Stimulated activated naive CD8-positive, alpha-beta T cell treated with anti-CD3 and anti-CD28 coated beads, Interleukin-15, amount 100 ng/mL, for 72 hours (primary cell): ENCODE measurements around the gene FFAR1.

Experiments used
- ATAC-seq: fragments of 150-1000 bp; cut with Tn5 transposase; 2 replicates; pipeline ENCODE4 v1.10.0; 2021; ENCODE audit warnings: mild to moderate bottlenecking, moderate library complexity
- DNase-seq, 2 donors: peaks; one replicate each; pipeline ENCODE4 v3.0.0; 2021 to 2022
- H3K27ac Mint-ChIP-seq, 2 donors: one replicate each; pipeline ENCODE4 v1.8.0; 2022; ENCODE audit warnings: mild to moderate bottlenecking in 2 of 2, mixed read lengths in 2 of 2, moderate library complexity in 2 of 2
- H3K27me3 Mint-ChIP-seq: one replicate; pipeline ENCODE4 v1.8.0; 2022; ENCODE audit warnings: mixed read lengths
- H3K4me1 Mint-ChIP-seq: one replicate; pipeline ENCODE4 v1.8.0; 2022; ENCODE audit warnings: mild to moderate bottlenecking, mixed read lengths
- H3K4me3 Mint-ChIP-seq, 2 donors: one replicate each; pipeline ENCODE4 v1.8.0; 2022; ENCODE audit warnings: mild to moderate bottlenecking in 2 of 2, mixed read lengths in 2 of 2, moderate library complexity in 1 of 2
- H3K9me3 Mint-ChIP-seq, 2 donors: one replicate each; pipeline ENCODE4 v1.8.0; 2022; ENCODE audit warnings: mixed read lengths in 2 of 2

The FFAR1 gene, protein sequence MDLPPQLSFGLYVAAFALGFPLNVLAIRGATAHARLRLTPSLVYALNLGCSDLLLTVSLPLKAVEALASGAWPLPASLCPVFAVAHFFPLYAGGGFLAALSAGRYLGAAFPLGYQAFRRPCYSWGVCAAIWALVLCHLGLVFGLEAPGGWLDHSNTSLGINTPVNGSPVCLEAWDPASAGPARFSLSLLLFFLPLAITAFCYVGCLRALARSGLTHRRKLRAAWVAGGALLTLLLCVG (N-terminal part only)

DNA sequence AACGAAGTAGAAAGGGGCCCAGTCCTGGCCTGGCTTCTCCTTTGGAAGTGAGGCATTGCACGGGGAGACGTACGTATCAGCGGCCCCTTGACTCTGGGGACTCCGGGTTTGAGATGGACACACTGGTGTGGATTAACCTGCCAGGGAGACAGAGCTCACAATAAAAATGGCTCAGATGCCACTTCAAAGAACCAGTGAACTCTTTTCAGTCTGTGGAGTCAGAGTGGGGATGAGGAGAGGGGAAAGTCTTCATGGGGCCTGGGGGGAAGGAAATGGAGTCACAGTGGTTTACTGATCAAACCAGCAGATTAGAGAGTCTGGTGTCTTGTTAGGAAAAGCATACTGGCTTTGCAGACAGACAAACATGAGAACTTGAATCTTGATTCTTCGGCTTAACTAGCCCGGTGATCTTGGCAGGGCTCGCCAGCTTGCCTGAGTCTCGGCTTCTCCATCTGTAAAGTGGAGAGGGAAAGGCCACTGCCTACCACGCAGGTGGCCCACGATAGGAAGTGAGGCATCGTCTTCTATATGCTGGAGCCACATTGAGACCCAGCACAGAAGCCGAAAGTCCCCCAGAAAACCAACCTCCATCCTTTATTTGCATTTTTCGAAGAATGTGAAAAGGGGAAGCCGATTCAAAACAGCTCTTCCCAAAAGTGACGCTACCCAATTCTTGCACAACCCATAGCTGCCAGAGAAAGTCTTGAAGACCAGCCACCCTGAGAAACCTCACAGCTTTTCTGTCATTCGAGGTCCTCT is at the start of gene FFAR1:
TSS of gene FFAR1 (plus strand) at position 732 of the 759 bp plus-strand sequence. CDS start 3,650 bp downstream, outside the sequence.
- Mint-ChIP-seq H3K27me3 (peaks cover 26% of the 10 kb centered on the region), H3K4me1 (peaks cover 56% of the 10 kb centered on the region), H3K4me3 (peak within 1 kb of the TSS; percentile 74 to 80), H3K9me3 (no peaks in the 10 kb centered on the region), H3K27ac (peak within 1 kb of the TSS; percentile 96)
- ATAC-seq (peak; percentile 82), DNase-seq (peak; percentile 57 to 84)

DNA sequence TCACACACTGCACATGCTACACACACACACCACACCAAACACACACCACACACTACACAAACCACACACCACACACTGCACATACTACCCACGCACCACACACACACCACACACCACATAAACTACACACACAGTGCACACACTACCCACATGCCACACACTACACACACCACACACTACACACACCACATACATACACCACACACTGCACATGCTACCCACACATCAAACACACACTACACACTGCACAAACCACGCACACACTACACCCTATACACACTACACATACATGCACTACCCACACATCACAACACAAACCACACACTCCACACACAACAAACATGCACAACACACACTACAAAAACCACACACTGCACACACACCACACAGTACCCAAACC is 49.8 kb upstream of the FFAR1 start:
- Mint-ChIP-seq H3K4me1 (no peaks in the 10 kb centered on the region), H3K9me3 (no peaks in the 10 kb centered on the region), H3K27me3 (no peaks in the 10 kb centered on the region), H3K4me3 (no peak overlapping the region), H3K27ac (no peak overlapping the region)
- ATAC-seq: no peak
- no peak for DNase-seq

DNA sequence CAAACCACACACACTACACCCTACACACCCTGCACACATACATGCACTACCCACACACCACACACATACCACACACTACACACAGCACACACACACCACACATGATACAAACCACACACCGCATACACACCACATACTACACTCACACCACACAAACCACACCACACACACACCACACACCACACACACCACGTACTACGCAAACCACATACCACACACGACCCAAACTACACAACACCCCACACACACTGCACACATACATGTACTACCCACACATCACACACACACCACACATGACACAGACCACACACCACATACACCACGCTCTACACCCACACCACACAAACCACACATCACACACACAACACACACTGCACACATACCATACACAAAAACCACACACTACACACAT is 49.1 kb upstream of the FFAR1 start:
- H3K4me1 Mint-ChIP-seq: no peaks in the 10 kb centered on the region
- no peak overlapping the region for H3K4me3 Mint-ChIP-seq
- no peaks in the 10 kb centered on the region for H3K9me3 Mint-ChIP-seq
- ATAC-seq: no peak
- H3K27ac Mint-ChIP-seq: no peak overlapping the region
- no peaks in the 10 kb centered on the region for H3K27me3 Mint-ChIP-seq
- no peak for DNase-seq

DNA sequence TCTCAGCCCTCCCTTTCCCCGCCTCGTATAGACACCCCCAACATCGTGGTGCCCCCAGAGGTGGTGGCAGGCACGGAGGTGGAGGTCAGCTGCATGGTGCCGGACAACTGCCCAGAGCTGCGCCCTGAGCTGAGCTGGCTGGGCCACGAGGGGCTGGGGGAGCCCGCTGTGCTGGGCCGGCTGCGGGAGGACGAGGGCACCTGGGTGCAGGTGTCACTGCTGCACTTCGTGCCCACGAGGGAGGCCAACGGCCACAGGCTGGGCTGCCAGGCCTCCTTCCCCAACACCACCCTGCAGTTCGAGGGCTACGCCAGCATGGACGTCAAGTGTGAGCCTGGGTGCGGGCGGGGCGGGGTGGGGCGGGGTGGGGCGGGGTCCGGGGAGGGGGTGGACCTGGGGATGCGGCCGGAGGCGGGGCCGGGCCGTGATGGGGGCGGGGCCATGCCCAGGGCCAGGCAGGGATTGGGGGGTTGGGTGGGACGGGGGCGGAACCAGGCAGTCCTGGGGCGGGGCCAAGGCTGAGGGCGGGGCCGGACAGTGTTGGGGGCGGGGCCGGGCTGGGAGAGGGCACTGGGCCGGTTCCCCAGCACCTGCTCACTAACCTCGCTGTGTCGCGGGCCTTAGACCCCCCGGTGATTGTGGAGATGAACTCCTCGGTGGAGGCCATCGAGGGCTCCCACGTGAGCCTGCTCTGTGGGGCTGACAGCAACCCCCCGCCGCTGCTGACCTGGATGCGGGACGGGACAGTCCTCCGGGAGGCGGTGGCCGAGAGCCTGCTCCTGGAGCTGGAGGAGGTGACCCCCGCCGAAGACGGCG is 48.0 kb upstream of the FFAR1 start:
- no peak for DNase-seq
- no peak overlapping the region for H3K4me3 Mint-ChIP-seq
- H3K4me1 Mint-ChIP-seq: no peaks in the 10 kb centered on the region
- H3K27ac Mint-ChIP-seq: no peak overlapping the region
- peaks cover 1% of the 10 kb centered on the region for H3K27me3 Mint-ChIP-seq
- no peak for ATAC-seq
- no peaks in the 10 kb centered on the region for H3K9me3 Mint-ChIP-seq

DNA sequence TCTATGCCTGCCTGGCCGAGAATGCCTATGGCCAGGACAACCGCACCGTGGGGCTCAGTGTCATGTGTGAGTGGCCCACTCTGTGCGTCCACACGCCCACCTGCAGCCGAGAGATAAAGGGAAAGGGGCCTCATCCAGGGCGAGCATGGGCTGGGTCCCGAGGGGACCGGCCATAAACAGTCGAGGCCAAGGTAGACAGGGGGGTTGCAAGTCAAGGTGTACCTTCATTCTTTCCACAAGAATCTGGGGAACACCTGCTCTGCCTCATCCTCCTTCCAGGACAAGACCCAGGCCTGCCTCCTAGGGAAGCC is 47.4 kb upstream of the FFAR1 start:
- no peak for ATAC-seq
- no peak for DNase-seq
- H3K4me1 Mint-ChIP-seq: no peaks in the 10 kb centered on the region
- H3K4me3 Mint-ChIP-seq: no peak overlapping the region
- H3K9me3 Mint-ChIP-seq: no peaks in the 10 kb centered on the region
- peaks cover 7% of the 10 kb centered on the region for H3K27me3 Mint-ChIP-seq
- no peak overlapping the region for H3K27ac Mint-ChIP-seq

DNA sequence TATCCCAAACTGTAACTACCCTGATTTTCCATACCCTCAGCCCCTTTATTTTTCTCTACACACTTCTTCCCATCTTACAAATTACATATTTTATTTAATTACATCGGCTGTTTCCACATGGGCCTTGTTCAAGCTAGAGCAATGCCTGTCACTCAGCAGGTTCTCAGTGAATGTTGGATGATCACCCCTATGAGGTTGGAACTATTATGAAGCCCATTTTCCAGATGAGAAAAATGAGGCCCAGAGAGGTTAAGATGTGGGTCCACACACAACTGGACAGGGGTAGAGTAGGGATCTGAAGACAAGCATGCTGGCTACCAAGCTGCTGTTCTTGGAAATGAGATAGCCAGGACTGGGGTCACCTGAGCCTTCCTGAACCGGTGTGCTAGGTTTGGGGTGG is 45.7 kb upstream of the FFAR1 start:
- Mint-ChIP-seq H3K27ac (peak overlapping the region in 1 of 2 donors; percentile 72), H3K27me3 (peaks cover 7% of the 10 kb centered on the region)

DNA sequence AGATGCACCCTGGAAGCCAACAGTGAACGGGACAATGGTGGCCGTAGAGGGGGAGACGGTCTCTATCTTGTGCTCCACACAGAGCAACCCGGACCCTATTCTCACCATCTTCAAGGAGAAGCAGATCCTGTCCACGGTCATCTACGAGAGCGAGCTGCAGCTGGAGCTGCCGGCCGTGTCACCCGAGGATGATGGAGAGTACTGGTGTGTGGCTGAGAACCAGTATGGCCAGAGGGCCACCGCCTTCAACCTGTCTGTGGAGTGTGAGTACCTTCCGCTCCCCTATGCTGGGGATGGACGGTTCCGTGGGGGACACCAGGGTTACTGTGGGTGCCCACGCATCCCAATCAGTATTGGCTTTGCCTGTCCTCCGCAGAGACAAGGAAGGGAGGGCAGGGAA is 45.3 kb upstream of the FFAR1 start:
- ATAC-seq (no peak), DNase-seq (no peak)
- no peak overlapping the region for H3K4me3 Mint-ChIP-seq
- peaks cover 5% of the 10 kb centered on the region for H3K4me1 Mint-ChIP-seq
- no peaks in the 10 kb centered on the region for H3K9me3 Mint-ChIP-seq
- H3K27ac Mint-ChIP-seq: no peak overlapping the region
- H3K27me3 Mint-ChIP-seq: peaks cover 7% of the 10 kb centered on the region

More for the DNA sequence above, 45.7 kb upstream of the FFAR1 start:
- no peak for ATAC-seq
- no peak overlapping the region for H3K4me3 Mint-ChIP-seq
- no peaks in the 10 kb centered on the region for H3K9me3 Mint-ChIP-seq
- H3K4me1 Mint-ChIP-seq: peaks cover 4% of the 10 kb centered on the region
- DNase-seq: no peak

DNA sequence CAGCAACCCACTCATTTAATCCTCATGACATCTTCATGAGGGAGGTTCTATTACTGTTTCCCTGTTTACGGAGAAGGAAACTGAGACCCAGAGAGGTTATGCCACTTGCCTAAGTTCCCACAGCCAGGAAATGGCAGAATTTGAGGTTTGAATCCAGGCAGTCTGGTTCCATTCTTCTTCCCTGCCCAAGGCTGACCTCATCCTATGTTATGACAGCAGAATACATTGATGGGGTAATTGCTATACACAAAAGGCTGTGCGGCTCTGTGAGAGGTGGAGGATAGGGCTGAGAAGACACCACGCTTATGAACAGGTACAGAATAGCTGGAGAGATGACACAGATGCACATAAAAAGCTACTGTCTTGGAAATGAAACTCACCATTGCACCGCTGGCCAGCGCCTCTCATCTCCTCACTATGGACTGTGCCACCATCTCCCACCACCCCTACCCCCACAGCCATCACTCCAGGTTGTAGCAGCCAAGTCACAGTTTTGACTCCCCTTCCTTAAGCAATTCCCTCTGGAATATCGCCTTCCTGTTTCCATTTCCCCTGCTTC is 44.3 kb upstream of the FFAR1 start:
- DNase-seq (no peak), ATAC-seq (no peak)
- peaks cover 5% of the 10 kb centered on the region for H3K4me1 Mint-ChIP-seq
- H3K27me3 Mint-ChIP-seq: peaks cover 16% of the 10 kb centered on the region
- H3K9me3 Mint-ChIP-seq: no peaks in the 10 kb centered on the region
- no peak overlapping the region for H3K4me3 Mint-ChIP-seq
- H3K27ac Mint-ChIP-seq: no peak overlapping the region

DNA sequence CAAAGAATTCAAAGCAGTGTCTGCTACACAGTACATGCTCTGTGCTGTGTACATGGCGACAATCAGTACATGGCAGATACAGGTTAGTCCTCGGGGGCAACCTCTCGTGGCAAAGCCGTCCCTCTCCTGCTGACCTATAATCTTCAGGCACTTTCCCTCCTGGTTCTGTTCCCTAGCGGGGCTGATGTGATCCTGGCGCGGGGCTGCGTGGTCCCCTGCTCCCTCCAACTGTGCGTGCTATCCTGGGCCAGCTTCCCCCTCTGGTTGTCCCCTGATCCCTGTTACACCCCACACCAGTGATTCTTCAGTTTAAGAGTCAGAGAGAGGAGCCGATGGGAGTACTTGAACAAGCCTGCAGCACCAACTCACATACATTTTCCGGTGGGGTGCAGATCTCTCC is 43.7 kb upstream of the FFAR1 start:
- ATAC-seq (no peak), DNase-seq (no peak)
- H3K27ac Mint-ChIP-seq: no peak overlapping the region
- H3K9me3 Mint-ChIP-seq: no peaks in the 10 kb centered on the region
- no peak overlapping the region for H3K4me3 Mint-ChIP-seq
- H3K4me1 Mint-ChIP-seq: peaks cover 5% of the 10 kb centered on the region
- H3K27me3 Mint-ChIP-seq: peaks cover 16% of the 10 kb centered on the region

DNA sequence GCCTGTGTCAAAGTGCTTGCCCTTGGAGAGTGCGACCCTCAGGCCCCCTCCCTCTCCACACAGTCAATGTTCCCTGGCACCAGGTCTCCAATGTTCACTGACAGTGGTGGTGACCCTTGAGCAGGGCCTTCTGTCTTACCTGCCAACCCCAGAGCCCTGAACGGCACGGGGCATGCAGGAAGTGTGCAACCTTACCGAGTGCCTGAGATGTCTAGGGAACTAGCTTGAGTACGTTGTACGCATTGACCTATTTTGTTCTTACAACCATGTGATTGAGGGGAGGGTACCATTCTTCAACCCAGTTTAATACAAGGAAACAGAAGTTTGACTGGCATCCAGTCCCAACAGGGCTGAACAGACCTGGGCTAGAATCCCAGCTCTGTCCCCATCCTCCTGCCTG is 42.5 kb upstream of the FFAR1 start:
- peaks cover 6% of the 10 kb centered on the region for H3K4me1 Mint-ChIP-seq
- DNase-seq (no peak), ATAC-seq (no peak)
- H3K27ac Mint-ChIP-seq: no peak overlapping the region
- no peaks in the 10 kb centered on the region for H3K9me3 Mint-ChIP-seq
- peaks cover 23% of the 10 kb centered on the region for H3K27me3 Mint-ChIP-seq
- H3K4me3 Mint-ChIP-seq: no peak overlapping the region

DNA sequence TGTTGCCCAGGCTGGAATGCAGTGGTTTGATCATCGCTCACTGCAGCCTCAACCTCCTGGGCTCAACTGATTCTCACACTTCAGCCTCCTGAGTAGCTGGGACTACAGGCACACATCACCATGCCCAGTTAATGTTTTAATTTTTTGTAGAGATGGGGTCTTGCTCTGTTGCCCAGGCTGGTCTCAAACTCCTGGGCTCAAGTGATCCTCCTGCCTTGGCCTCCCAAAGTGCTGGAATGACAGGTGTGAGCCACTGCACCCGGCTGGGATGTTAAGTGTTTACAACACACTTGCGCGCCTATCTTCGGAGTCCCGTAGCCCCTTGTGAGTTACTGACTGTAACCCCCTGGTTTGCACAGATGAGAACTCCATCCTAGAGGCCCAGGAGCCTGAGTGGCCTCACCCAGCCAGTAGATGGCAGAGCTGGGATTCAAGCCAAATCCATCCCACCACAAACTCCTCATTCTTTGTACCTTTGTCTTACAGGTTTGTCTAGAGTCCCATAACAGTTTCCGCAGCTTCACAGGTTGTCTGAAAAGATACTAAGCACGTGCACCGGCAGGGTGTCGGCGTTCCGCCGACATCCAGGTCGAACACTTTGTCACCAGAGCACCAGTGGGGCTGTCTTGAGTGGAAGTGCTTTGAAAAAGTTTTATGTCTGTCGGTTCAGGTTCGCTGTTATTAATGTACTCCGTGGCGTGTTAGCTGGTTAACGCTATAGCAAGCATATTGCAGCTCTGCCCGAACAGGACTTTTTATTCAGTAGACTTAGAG is 41.0 kb upstream of the FFAR1 start:
- peaks cover 12% of the 10 kb centered on the region for H3K4me1 Mint-ChIP-seq
- no peak overlapping the region for H3K4me3 Mint-ChIP-seq
- peaks cover 29% of the 10 kb centered on the region for H3K27me3 Mint-ChIP-seq
- ATAC-seq (peak; percentile 59), DNase-seq (no peak)
- H3K27ac Mint-ChIP-seq: peak overlapping the region in 1 of 2 donors; percentile 42
- H3K9me3 Mint-ChIP-seq: no peaks in the 10 kb centered on the region

DNA sequence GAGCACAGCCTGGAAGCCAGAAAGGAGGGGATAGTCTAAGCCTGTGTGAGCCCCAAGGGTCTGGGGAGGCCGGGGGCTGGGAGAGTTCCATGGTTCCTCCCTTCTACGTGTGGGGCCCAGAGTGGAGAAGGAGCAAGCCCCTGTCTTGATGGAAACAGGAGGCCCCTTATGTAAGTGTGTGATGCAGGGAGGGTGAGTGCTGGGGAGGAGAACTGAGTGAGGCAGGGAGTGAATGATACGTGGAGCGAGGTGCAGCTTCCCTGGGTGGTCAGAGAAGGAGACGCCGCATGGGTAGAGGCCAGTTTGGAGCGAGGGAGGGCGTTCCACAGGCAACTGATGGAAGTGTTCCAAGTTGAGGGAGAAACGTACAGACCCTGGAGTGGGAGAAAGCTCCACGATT is 39.8 kb upstream of the FFAR1 start:
- H3K27me3 Mint-ChIP-seq: peaks cover 32% of the 10 kb centered on the region
- H3K4me1 Mint-ChIP-seq: peaks cover 12% of the 10 kb centered on the region
- ATAC-seq: no peak

DNA sequence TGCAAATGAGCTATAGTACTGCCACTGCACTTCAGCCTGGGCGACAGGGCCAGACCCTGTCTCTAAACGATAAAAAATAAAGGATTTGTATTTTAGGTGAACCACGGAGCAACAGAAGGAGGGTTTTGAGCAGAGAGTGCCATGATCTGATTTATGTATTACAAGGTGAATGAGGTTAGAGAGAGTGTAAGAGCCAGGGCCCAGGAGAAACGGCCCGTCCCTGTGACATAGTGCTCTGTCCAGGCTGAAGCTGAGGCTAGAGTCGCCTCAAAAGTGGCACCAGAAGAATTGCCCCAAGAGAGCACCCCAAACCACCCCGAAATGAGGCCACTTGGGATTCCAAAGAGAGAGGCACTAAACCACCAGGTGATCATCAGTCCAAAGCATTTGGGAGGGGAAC is 38.8 kb upstream of the FFAR1 start:
- Mint-ChIP-seq H3K4me1 (peaks cover 12% of the 10 kb centered on the region), H3K4me3 (no peak overlapping the region), H3K9me3 (no peaks in the 10 kb centered on the region), H3K27ac (no peak overlapping the region), H3K27me3 (peaks cover 32% of the 10 kb centered on the region)
- no peak for ATAC-seq
- DNase-seq: no peak

More for the DNA sequence above, 39.8 kb upstream of the FFAR1 start:
- no peak for DNase-seq
- Mint-ChIP-seq H3K27ac (peak overlapping the region in 1 of 2 donors; percentile 1), H3K4me3 (no peak overlapping the region), H3K9me3 (no peaks in the 10 kb centered on the region)

DNA sequence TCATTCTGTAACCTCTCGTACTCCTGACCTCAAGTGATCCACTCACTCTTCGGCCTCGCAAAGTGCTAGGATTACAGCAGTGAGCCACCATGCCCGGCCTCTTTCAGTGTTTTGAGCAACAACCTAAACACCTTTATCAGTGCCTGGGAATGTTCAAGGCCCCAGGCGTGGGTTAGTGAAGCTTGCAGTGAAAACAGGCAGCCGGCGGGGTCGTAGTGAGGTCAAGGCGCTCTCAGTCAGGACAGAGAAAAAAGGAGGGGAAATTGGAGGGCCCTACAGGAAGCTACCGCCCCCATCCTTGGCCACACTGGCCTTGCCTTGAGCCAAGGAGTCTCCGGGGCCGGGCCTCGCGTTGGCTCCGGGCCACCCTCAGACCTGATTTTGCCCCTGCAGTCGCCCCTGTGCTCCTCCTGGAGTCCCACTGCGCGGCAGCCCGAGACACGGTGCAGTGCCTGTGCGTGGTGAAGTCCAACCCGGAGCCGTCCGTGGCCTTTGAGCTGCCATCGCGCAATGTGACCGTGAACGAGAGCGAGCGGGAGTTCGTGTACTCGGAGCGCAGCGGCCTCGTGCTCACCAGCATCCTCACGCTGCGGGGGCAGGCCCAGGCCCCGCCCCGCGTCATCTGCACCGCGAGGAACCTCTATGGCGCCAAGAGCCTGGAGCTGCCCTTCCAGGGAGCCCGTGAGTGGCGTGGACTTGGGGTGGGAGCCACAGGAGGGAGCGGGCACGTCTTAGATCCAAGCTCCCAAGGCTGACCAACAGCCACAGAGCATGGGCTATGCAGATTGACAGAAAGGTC is 38.0 kb upstream of the FFAR1 start:
- Mint-ChIP-seq H3K27ac (no peak overlapping the region), H3K27me3 (peaks cover 31% of the 10 kb centered on the region), H3K4me3 (no peak overlapping the region), H3K9me3 (no peaks in the 10 kb centered on the region), H3K4me1 (peaks cover 12% of the 10 kb centered on the region)
- no peak for ATAC-seq
- DNase-seq: no peak
